AG04449 (cell line): ENCODE data around the gene PCNX4.

Source experiments
- CTCF ChIA-PET: fragments of 350-600 bp; formaldehyde crosslinking; extraction: SDS; loops from one replicate; lab custom pipeline; 2021; ENCODE audit warnings: antibody characterized with exemption; lab: Yijun Ruan, JAX
- POLR2A ChIA-PET: fragments of 400-600, 350-600 bp; formaldehyde crosslinking; extraction: SDS; loops from one replicate; lab custom pipeline; 2020; ENCODE audit warnings: antibody characterized with exemption, inconsistent platforms; lab: Yijun Ruan, JAX
- DNase-seq: peaks from one replicate; pipeline ENCODE4 v3.0.0-alpha.2; 2010; ENCODE audit warnings: low read depth, low spot score
- H3K4me3 ChIP-seq: 2 replicates; pipeline ENCODE4 v1.5.1; 2011; ENCODE audit warnings: low read depth, mild to moderate bottlenecking, control low read depth, low read length
- TF ChIP-seq, protein P1 (sequence below): IDR thresholded peaks from one replicate; pipeline ENCODE4 v1.5.1; 2011; ENCODE audit warnings: mild to moderate bottlenecking, moderate library complexity, low read length, control low read depth, inconsistent platforms; ENCODE audit not compliant: insufficient read depth; ENCODE audit errors: missing control alignments

The PCNX4 gene

DNA sequence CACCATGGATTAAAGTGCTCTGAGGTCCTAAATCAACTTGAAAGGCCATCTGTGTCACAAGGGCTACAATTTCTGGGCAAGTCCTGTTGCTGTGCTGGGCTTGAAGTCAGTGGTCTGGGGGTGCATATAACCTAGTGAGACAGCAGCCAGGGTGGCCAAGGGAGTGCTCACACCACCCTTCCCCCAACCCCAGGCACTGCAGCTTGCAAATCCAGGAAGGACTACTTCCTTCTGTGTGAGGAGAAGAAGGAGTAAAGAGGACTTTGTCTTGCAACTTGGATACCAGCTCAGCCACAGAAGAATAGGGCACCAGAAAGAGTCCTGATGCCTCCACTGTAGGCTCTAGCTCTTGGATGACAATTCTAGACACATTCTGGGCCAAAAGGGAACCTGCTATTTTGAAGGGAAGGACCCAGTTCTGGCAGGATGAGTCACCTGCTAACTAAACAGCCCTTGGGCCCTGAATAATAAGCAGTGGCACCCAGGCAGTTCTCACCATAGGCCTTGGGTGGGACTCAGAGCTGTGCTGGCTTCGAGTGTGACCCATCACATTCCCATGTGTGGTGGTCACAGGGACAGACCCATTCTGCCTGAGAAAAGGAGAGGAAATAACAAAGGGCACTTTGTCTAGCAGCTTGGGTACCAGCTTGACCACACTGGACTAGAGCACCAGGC, 106.0 kb downstream of the PCNX4 start:
- DNase-seq: no peak
- ChIA-PET POLR2A (no interaction called here), CTCF (no interaction called here)
- no peak overlapping the region for H3K4me3 ChIP-seq
- TF ChIP-seq, protein P1, sequence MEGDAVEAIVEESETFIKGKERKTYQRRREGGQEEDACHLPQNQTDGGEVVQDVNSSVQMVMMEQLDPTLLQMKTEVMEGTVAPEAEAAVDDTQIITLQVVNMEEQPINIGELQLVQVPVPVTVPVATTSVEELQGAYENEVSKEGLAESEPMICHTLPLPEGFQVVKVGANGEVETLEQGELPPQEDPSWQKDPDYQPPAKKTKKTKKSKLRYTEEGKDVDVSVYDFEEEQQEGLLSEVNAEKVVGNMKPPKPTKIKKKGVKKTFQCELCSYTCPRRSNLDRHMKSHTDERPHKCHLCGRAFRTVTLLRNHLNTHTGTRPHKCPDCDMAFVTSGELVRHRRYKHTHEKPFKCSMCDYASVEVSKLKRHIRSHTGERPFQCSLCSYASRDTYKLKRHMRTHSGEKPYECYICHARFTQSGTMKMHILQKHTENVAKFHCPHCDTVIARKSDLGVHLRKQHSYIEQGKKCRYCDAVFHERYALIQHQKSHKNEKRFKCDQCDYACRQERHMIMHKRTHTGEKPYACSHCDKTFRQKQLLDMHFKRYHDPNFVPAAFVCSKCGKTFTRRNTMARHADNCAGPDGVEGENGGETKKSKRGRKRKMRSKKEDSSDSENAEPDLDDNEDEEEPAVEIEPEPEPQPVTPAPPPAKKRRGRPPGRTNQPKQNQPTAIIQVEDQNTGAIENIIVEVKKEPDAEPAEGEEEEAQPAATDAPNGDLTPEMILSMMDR: no peak

- ChIA-PET POLR2A (no interaction called here), CTCF (interaction anchor here (1.2 kb wide), 1 partner anchor 132 kb away, joined by 3 read pairs; no protein-coding TSS in a partner anchor)
- no peak overlapping the region for H3K4me3 ChIP-seq
- TF ChIP-seq, protein P1: no peak
- DNase-seq: no peak
These were observed 107.6 kb downstream of the PCNX4 start for GRCh38 chr14:60199321-60199720.

- ChIA-PET CTCF (interaction anchor here (0.6 to 1.0 kb wide), 3 partner anchors 17 to 143 kb away, joined by 3 read pairs; no protein-coding TSS in a partner anchor), POLR2A (no interaction called here)
- TF ChIP-seq, protein P1: no peak
- no peak for DNase-seq
- no peak overlapping the region for H3K4me3 ChIP-seq
These were observed 112.5 kb downstream of the PCNX4 start for GRCh38 chr14:60204104-60204842.

GRCh38 chr14:60204843-60205774, 113.4 kb downstream of the PCNX4 start:
- TF ChIP-seq, protein P1: no peak
- DNase-seq: no peak
- ChIA-PET POLR2A (no interaction called here), CTCF (interaction anchor here (0.9 to 1.2 kb wide), 2 partner anchors 20 to 21 kb away, joined by 3 read pairs; no protein-coding TSS in a partner anchor)
- H3K4me3 ChIP-seq: no peak overlapping the region

DNA sequence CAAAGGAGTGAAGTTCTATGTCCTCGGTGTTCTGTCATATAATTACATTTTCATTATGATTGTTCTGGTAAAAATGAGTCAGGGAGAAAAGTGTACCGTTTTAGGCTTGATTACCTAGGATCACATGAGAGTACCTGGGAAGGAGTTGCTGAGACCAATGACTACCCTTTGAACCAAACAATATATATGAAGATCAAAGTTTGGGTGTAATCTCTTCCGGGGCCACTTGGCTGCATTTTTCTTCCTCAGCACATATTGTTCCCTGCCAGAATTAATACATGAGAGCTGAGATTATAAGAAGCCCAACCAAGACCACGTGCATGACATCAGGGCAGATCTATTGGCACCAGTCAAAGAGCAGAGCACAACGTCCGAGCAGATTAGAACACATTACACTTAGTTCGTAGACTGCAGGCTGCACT, 114.5 kb downstream of the PCNX4 start:
- CTCF ChIA-PET: no interaction called here
- no peak for DNase-seq

More for the DNA sequence above, 114.5 kb downstream of the PCNX4 start:
- TF ChIP-seq, protein P1: no peak
- POLR2A ChIA-PET: no interaction called here
- H3K4me3 ChIP-seq: no peak overlapping the region
